Gastrocnemius medialis (tissue), 4 donors: Measurements from ENCODE around the gene ROR1.

Experiments used
- CTCF ChIP-seq, 5 experiments: fragments of 450-650 bp in 3 of 5; fragments of 200-600 bp in 2 of 5; sonication (generic) in 2 of 5; IDR thresholded peaks in 4 of 5; conservative IDR thresholded peaks in 1 of 5; 1 replicate in 4 of 5; 2 replicates in 1 of 5; pipeline ENCODE4 v1.5.1; 2016 to 2019; ENCODE audit warnings: antibody characterized with exemption in 5 of 5, mild to moderate bottlenecking in 3 of 5, moderate library complexity in 3 of 5
- POLR2A ChIP-seq, 2 donors: fragments of 450-650 bp; IDR thresholded peaks; one replicate each; pipeline ENCODE4 v1.6.1; 2017; ENCODE audit warnings: antibody characterized with exemption in 2 of 2, mild to moderate bottlenecking in 2 of 2, moderate library complexity in 2 of 2

GRCh38 chr1:64107118-64107519 lies 333.3 kb downstream of the ROR1 start:
- TF ChIP-seq CTCF (IDR thresholded peaks at IDR 0.05 in 4 of 5, conservative IDR thresholded peaks at IDR 0.05 in 1 of 5) (no peak), POLR2A (IDR thresholded peaks at IDR 0.05) (no peak)
